CD4-positive, alpha-beta T cell treated with Interleukin-1 beta for 1 hour (primary cell): Measurements from ENCODE around the gene HAUS2.
"Not testable (repeated sequence)": the region's sequence is repeated elsewhere in the genome, so short reads cannot be mapped to it uniquely, and the experiment has no call there.

ENCODE experiments used
- DNase-seq, 2 donors: peaks; one replicate each; pipeline ENCODE4 v3.0.0-alpha.2; 2020 to 2022

The HAUS2 gene

DNA sequence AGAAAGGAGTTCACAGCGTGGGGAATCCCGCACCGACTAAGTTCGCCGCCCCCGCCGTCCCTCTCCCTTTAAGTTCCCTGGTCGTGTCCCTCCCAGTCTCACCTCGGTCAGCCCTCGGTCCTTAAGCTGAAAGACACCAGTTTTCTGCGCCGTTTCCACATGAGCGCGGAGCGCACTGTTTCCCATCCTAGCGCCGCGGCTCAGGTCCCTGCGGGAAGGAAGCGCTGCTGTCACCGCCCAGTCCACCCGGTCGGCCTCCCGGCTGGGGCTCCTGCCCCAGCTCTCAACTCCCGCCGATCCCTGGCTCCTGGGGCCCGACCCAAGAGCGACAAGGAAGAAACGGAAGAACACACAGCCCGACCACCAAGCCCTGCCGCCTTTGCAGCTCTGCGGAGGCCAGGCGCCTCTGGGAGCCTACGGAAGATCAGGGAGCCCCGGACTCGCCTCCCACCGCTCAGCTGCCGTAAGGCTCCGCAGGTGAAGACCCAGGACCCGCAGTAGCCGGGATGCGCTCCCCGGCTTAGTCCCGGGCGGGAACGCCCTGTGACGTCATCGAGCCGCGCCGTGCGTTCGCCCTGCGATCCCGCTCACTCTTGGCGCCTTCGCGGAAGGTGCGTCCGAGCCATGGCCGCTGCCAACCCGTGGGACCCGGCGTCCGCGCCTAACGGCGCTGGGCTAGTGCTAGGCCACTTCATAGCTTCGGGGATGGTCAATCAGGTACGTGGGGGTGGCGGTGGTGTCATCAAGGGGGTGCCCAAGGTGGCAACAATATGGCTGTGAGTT is at the start of gene HAUS2, which contains the start of gene LRRC57:
Gene HAUS2 (plus strand): TSS at position 590 of the 783 bp plus-strand sequence. CDS start 35 bp downstream, at position 625.
Gene LRRC57 (minus strand): TSS at position 545 of the 783 bp plus-strand sequence. CDS start 359 bp downstream, at position 186.
- DNase-seq = peak; percentile 84 to 86

DNA sequence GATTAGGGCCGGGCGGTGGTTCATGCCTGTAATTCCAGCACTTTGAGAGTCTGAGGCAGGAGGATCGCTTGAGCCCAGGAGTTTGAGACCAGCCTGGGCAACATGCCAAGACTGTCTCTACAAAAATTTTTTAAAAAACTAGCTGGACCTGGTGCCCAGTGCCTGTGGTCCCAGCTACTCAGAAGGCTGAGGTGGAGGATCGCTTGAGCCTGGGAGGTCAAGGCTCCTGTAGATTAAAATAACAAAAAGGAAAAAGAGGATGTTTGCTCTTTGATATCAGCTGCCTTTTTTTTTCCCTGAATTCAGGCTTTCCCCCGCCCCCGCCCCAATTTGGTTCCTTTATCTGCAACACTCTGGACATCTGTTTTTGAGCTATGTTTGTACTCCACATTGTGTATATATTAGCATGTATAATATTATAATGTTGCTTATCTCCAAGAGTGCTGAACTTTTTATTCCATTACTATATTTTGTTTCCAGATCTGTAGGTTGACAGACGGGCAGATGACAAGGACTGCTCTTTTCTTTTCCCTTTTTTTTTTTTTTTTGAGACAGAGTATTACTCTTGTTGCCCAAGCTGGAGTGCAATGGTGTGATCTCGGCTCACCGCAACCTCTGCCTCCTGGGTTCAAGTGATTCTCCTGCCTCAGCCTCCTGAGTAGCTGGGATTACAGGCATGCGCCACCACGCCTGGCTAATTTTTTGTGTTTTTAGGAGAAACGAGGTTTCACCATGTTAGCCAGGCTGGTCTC is 48.6 kb upstream of the HAUS2 start:
- DNase-seq = no peak

DNA sequence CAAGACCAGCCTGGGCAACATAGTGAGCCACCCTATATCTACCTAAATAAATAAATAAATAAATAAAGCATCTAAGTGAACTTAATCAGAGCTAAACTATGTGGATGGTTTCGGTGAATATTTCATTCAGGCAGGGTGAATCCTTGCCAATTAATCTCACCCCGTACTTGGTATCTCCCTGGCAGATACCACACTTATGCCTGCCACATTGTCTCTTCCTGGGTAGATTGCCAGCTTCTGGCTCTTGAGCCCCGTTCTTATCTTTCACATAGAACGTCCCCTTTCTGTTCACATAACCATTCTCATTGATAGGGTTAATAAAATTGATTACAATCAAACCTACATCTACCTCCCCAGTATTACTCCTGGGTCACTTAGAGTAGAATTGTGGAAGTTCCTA is 46.2 kb upstream of the HAUS2 start:
- no peak for DNase-seq

DNA sequence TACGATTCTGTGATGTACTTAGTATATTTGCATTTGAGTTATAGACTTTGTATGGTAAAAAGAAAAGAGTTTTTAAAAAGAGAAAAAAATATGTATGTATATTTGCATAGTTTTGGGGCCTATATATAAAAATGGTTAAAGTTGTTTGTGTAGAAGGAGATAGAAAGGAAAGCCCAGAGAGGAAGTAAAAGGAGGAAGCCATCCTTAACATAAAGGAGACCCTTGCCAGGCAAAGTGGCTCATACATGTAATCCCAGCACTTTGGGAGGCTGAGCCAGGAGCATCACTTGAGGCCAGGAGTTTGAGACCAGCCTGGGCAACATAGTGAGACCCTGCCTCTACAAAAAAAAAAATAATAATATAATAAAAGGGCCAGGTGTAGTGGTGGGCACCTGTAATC is 44.8 kb upstream of the HAUS2 start:
- no peak for DNase-seq

DNA sequence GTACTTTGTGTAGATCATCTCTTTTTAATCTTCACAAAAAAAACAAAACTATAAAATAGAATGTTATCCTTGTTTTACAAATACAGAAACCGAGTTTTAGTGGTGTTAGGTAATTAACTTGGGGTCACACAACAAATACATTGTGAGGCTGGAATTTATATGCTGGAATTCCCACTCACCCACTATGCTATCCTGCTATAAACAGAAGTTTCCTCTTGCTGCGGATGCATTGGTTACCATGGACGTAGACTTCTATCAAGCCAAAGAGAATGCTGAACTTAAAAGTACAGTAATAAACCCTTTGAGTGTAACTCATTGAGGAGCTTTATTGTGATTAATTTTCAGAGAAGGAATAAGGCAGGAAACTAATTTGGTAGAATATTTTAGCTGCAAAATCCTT is 44.0 kb upstream of the HAUS2 start:
- no peak for DNase-seq

DNA sequence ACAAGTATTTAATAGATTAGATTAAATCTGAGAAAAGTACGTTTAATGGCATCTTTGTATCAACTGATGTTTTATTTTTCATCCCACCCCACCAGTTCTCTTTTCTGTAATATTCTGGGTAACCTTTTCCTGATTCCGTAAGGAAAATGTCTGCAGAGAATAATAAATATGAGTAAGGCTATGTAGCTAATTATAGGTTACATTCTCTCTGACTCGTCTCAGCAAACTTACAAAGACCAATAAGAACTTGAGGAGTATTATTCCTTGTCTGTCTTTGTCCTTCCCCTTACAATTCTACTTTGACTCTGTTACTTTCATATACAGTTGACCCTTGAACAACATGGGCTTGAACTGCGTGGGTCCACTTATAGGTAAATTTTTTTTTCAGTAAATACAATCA is 41.1 kb upstream of the HAUS2 start:
- no peak for DNase-seq

DNA sequence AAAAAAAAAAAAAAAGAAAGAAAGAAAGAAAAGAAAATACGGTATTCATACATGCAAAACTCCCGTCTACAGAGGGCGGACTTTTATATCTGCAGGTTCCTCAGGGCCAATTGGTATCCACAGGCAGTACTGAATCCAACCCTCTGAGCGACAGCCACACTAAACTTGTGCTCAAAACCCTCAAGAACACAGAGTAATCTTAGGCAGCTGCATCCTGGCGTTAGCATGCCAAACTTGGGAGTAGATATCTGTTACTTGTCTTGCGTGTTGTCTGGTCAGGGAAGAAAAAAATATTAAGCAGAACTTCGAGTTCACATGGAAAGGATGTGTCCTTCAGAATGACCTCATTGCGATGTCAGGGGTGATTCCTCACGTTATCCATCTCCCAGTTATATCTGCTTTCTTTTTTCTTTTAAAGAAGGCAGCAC is 40.4 kb upstream of the HAUS2 start:
- no peak for DNase-seq

DNA sequence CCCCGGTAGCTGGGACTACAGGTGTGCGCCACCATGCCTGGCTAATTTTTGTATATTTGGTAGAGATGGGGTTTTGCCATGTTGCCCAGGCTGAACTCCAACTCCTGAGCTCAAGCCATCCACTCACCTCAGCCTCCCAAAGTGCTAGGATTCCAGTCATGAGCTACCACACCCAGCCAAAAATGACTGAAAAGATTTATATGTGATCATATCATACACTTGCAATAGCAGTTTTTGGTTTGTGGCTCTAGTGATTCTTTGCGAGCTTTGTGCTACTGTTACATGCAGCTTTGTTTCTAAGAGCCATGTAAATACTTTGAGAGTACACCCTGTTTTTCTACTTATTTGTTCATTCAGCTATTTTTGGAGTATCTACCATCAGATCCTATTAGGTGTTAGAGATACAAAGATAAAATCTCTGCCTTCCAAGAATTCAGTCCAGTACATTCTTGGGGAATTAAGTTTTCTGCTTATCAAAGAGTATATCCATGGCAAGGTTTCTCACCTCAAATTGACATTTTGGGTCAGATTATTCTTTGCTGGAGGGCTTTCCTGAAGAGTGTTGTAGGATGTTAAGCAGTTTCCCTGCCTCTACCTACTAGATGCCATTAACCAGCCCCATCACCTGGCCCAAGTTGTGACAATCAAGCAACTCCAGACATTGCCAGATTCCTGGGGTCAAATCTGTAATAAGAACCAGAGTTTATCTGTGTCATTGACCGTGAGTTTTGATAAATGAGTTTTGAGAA is 38.2 kb upstream of the HAUS2 start:
- no peak for DNase-seq

DNA sequence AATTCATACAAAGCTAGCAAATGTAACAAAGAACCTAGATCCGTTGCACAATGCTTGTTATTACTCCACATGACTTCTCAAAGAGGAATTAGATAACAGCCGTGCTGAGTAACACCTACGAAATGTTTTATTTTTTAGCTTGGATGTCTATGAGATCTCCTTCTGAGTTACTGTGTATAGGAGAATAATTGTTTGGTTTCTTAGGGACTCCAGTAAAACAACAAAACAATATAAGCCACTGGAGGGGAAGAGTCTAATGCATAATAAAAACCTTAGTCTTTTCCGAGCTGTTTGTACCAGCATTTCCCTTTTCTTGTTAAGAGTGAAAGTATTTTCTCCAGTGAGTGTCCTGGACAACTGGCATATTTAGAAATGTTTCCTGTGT is 37.6 kb upstream of the HAUS2 start:
- DNase-seq = no peak

DNA sequence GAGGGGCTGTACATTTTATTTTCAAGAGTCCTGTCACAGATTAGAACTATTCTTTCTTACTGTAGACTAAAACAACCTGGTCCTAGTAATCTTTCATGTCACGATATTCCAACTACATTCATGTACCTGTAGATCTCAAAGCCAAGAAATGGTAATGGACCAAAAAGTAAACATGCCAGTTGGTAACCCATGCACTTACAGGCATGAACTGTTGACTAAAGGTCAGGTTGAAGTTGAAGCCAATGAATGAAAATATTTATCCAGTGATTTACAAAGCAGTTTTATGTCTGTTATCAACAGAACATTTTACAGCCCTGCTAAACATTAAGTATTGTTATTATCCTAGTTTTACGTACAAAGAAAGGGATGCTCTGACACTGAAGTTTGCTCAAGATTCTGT is 25.3 kb upstream of the HAUS2 start:
- DNase-seq = no peak

DNA sequence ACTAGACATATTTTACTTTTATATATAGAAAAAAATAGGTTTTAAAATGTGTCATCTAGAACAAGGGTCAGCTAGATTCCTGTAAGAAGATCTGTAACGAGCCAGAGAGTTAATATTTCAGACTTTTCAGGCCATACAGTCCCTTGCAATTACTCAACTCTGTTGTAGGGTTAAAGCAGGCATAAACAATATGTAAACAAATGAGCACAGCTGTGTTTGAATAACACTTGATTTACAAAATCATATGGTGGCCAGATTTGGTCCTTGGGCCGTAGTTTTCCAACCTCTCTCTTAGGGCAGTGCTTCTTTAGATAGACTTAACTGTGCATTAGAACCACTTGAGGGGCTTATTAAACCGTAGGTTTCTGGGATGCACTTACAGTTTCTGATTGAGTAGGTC is 19.7 kb upstream of the HAUS2 start:
- no peak for DNase-seq

DNA sequence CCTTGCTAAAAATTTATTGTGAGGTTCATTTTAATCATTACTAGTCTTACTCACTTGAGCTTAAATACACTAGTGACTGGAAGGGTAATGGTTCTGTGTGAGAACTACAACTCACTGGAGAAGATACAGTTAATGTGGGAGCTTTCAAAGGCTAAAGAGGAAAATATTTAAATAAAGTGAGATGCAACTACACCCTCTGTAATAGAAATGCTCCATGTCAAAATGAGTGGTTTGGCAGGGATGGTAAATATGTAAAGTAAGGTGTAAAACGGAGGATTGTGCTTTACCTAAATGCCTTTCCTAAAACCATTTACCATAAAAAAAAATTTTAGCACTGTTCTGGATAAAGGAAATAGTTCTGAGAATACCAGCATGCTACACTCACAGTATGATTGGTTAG is 15.4 kb upstream of the HAUS2 start:
- no peak for DNase-seq

DNA sequence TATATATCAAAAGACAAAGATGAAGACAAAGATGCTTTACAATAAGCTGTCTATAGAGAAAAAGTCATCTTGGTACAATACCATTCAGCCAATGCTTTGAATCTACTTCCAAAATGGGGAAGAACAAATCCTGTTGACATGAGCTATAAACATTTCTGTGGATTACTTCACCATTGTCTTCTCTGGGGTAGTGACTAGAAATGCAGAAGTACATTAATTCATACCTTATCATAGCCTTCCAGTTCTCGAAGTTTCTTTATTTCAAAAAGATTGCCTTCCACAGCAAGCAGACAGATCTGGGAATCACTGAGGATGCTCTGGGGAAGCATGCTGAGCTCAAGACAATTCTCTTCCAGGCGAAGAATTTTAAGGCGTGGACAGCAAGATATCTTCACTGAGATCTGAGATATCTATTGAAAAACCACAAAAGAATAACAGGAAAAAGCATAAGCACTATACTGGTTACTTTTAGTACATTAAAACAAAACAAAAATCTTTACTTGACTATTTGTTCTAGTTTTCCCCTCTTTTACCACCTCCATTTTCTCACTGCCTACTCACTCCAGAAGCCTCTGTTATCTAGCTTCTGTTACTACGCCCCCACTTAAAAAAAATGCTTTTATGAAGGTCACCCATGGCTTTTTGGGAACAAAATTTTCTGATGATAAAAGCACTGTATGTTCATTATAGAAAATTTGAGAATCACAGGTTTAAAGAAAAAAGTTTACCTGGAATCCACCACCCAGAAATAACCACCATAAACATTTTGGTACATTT is 3.6 kb upstream of the HAUS2 start:
- DNase-seq = no peak

DNA sequence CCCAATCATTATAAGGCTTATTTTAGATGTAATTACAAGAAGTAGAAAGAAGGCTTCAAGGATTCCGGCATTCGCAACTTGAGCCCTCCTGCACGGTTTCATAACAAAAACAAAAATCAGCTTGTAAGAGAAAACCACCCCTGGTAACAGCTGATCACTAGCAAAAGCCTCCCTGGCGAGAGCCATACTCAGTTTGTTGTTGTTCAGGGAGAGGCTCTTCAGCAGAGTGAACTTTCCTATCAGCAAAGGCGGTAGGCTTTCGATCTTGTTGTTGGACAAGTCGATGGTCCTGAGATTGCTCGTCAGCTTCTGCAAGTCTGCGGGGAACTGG is 755 bp upstream of the HAUS2 start:
- DNase-seq = no peak

DNA sequence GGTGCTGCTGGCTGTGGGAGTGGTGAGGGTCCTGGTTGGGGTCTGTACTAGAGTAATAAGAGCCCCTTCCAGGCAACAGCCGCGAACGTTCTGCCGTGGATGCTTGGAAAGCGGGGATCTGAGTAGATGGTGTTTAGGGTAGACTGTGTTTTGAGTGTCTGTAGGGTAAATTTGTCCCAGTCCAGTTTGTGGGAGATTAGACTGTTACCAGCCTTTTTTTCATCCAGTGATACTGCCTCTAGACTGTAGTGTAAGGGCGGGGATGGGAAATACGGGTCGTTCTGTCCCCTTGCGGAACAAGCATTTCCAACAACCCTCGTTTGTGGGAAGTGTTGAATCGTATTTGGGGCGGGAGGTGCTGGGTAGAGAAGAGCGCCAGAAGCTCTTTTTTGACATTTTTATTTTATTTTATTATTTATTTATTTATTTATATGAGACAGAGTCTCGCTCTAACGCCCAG is 424 bp downstream of the HAUS2 start:
- DNase-seq = no peak

DNA sequence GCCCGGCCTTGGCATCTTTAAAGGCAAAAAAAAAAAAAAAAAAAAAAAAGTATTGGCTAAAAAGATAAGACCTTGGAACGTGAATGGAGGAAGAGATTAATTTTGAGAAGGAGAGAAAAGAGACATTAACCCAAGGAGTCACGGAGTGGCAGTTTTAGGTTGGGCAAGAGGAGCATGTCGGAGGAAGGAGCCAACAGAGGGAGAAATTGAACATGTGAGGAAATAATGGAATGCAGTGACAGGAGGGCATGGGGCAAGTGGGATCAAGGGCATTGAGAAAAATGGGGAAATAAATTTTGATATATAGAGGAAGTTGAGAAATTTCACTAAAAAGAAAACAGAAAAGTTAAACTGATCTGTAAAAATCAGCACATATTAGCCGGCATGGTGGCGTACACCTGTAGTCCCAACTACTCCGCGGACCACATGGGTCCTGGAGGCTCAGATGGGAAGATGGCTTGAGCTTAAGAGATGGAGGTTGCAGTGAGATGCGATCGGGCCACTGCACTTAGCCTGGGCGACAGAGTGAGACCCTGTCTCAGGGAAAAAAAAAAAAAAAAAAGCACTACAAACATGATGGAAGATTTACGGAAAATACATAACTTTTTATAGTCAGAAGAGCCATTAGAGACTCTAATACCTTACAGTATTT is 1.2 kb downstream of the HAUS2 start:
- DNase-seq = no peak

DNA sequence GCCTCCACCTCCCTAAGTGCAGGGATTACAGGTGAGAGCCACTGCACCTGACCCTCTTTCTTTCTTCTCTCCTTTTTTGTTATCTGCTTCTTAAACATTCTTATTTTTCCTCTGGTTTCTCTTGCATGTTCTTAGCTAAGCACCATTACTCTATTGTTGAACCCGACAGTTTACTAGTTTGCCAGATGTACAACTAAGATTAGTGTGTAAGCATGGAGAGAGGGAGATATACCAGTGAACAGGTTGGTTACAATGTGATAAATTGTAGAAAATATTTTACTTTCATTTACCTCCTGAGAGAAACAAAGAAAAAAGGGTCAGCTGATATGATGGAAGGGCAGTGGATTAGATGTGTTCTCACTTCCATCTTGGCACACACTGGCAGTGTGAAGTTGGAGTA is 4.9 kb downstream of the HAUS2 start:
- DNase-seq = no peak

DNA sequence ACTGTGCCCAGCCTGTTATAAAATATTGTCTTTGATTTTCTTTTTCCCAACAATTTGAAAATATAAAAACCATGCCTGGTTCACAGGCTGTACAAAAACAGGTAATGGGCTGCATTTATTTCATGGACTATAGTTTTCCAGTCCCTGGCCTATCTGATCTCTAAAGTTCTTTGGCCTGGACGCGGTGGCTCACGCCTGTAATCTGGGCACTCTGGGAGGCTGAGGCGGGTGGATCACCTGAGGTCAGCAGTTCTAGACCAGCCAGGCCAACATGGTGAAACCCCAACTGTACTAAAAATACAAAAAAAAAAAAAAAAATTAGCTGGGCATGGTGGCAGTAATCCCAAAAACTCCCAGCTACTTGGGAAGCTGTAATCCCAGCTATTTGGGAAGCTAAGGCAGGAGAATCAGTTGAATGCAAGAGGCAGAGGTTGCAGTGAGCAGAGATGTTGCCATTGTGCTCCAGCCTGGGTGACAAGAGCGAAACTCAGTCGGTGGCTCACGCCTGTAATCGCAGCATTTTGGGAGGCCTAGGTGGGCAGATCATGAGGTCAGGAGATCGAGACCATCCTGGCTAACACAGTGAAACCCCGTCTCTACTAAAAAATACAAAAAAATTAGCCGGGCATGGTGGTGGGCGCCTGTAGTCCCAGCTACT is 8.0 kb downstream of the HAUS2 start:
- DNase-seq = not testable (repeated sequence)

DNA sequence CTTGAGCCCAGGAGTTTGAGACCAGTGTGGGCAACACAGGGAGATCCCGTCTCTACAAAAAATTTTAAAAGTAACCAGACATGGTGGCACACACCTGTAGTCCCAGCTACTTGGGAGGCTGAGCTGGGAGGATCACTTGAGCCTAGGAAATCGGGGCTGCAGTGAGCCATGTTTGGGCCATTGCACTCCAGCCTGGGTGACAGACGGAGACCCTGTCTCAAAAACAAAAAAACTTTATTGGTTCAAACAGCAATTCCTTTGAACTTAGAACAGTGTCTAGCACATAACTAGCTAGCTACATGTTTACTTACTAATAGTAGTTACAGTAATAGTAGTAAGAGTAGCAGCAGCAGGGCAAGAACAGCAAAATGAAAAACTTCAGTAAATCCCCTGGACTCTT is 10.1 kb downstream of the HAUS2 start:
- DNase-seq = no peak

DNA sequence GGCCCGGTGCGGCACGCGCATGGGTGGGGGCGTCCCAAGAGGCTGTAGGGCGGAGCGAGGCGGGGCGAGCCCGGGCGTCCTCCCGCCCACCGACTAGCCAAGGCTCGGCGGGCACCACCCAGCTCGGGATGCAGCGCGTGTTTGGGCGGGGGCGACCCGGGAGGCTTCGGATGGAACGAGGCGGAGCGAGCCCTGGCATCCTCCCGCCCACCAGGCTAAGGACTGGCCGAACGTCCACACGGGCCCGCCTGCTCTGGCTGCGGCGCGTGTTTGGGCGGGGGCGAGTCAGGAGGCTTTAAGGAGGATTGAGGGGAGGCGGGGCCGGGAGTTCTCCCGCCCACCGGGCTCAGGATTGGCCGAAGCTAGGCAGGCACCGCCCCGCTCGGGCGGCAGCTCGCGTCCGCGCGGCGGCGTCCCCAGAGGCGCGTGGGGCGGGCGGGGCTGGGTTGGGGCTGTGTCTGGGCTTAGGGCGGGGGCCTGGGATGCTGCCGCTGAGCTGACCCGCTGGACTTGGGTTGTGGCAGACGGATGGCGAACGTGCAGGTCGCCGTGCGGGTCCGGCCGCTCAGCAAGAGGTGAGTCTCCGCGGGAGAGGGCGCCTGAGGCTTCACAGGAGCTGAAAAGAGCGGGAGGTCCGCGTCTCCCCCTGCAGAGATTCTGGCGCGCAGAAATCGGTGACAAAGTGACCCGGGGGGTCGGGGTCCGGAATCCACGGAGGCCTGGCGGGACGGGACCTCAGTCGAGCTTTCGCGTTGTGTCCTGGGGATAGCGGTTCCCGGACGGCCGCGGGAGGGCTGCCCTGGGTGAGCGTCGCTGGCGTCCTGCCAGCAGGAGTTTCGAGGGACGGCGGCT is 26.8 kb downstream of the HAUS2 start, which contains the start of gene STARD9:
Gene STARD9 (plus strand): TSS at position 419 of the 852 bp plus-strand sequence. CDS start 110 bp downstream, at position 529.
- DNase-seq = peak; percentile 94 to 95
